Astrocyte of the hippocampus (primary cell): ENCODE data around the gene CACNA1D.

Experiments used
- DNase-seq: peaks from one replicate; pipeline ENCODE4 v3.0.0; 2011; ENCODE audit warnings: low read depth, low spot score

Gene CACNA1D

GRCh38 chr3:53843195-53844177 lies 349.1 kb downstream of the CACNA1D start:
- no peak for DNase-seq

- DNase-seq: no peak
Measured at GRCh38 chr3:53844262-53845102, 350.1 kb downstream of the CACNA1D start.

DNA sequence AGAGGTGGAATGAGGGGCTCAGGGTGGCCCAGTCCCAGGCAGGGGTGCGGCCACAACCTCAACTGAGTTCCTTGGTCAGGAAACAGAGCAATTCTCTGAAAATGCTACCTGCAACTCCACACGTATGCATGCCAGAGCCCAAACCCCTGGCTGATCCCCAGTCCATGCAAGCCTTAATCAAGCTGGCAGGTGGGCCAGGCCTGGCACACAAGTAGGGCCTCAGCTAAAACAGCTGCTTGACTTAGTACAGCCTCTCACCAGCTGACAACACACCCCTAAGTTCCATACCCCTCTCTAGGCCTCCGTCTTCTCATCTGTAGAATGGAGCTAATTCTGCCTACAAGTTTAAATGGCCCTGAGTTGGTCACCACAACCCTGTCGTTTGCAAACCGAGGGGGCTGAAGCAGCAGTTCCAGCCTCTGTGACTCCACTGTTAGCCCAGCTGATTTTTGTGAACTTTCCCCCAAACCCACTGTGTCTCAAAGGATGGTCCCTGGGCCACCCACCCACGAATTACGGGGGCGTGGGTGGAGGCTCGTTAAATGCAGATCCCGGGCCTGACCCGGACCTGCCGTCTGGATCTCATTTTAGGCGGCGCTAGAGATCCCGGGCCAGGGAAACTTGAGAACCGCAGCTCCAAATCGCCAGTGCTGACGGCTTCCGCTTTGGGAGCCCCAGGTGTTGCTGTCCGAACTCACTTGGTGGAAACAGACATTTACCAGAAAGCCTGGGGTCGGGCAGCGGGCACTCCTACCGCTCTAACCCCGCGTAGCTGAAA lies 350.9 kb downstream of the CACNA1D start:
- DNase-seq: peak; percentile 72

GRCh38 chr3:53845881-53846133 lies 351.4 kb downstream of the CACNA1D start:
- DNase-seq: no peak

- peak; percentile 64 for DNase-seq
Measured at GRCh38 chr3:53846134-53846850, 351.9 kb downstream of the CACNA1D start, which contains the start of the genes CHDH and IL17RB. CHDH (minus strand) TSS chr3:53846419; CDS start chr3:53824008, 22,411 bp downstream. IL17RB (plus strand) TSS chr3:53846568; CDS start chr3:53846589, 21 bp downstream.

DNA sequence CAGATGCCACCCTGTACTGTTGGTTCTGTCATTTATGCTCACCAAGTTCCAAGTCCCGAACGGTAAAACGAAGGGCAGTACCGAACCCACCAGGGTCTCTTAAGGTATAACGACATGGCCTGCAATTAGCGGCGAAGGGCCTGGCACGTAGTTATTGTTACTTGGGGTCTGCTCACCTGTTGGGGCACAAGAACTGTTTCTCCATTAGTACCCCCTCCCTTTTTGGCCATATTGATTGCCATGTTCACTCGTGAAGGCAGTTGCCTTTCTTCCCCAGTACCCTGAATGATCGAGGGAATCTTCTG lies 352.4 kb downstream of the CACNA1D start:
- DNase-seq: no peak

DNA sequence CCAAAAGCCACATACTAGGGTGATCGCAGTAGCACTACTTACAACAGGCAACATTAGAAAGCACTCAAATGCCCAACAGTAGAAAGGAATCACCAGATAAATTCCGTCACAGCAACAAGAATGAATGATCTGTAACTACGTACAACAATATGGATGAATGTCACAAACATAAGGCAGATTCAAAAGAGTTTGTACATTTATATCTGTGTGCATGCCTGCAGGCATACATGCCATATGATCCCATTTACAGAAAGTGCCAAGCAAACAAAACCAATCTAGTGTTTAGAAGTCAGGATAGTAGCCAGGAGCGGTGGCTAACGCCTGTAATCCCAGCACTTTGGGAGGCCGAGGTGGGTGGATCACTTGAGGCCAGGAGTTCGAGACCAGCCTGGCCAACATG lies 355.5 kb downstream of the CACNA1D start:
- no peak for DNase-seq

DNA sequence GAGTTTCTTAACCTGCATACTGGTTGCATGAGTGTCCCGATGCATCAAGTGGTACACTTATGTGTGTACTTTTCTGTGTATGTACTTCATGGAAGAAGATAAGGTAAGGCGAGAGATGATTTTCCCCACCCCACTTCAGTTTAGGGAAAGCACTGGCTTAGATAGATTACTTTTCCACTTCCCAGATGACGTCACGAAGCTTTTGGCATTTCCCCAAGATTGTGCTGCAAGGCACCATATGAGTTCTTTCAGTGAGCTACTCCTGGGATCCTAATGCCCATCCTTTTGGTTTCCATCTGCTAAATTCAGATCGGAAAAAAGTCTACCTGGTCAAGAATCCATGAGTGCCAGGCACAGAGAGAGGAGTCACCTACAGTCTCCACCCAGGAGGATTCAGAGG lies 356.5 kb downstream of the CACNA1D start:
- DNase-seq: peak; percentile 24

- no peak for DNase-seq
Measured at GRCh38 chr3:53856964-53857363, 362.6 kb downstream of the CACNA1D start.

- DNase-seq: no peak
Measured at GRCh38 chr3:53858096-53858741, 363.8 kb downstream of the CACNA1D start.

DNA sequence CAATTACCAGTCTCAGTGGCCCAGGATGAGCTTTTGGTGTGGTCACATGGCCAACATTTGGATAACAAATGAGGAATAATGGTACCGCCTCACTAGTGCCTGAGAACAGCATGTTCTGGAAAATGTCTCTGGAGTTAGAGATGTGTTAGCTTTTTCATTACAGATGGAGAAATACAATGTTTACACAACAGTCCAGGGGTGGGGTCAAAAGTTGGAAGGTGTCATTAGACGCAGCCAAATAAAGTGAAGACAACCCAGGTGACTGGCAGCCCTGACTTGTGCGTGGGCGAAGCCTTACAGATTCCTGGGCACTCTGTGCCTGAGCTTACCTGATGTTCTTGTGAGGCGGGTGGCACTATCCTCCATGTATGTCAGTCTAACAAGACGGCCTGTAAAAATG lies 364.8 kb downstream of the CACNA1D start:
- no peak for DNase-seq

DNA sequence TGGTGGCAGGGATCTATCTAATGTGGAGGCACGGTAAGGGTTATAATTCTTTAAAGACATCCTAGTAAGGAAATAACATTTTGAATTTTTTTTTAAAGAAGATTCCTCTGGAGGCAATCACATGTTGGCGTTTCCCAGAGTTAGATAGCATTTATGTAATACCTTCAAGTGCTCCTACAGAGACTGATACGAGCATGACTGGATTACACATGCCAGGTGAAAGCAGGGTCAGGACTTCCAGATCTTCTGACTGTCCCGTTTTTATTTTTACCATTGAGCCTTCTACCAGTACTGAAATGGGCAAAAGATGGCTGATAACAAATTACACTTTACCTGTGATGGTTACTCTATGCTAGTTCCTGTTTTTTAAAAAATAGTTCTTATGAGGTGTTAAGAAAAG lies 365.8 kb downstream of the CACNA1D start:
- no peak for DNase-seq

- DNase-seq: no peak
Measured at GRCh38 chr3:53862241-53862640, 367.8 kb downstream of the CACNA1D start.

GRCh38 chr3:53863145-53863544 lies 368.7 kb downstream of the CACNA1D start:
- DNase-seq: no peak
